Thyroid gland (tissue), 4 donors: ENCODE data around the gene RALGPS2. TPM values are rescaled to one million over a fixed set of nuclear protein-coding genes. Genes with fewer than 3 reads are reported as not detected.

Experiments used
- DNase-seq, 2 donors: peaks; one replicate each; pipeline ENCODE4 v3.0.0-alpha.2; 2019
- H3K27ac ChIP-seq, 3 donors: fragments of 200-600 bp; sonication (generic); 1 replicate in 2 of 3; 2 replicates in 1 of 3; pipeline ENCODE4 v1.5.1; 2016 to 2019; ENCODE audit warnings: mild to moderate bottlenecking in 1 of 3, moderate library complexity in 1 of 3
- H3K27me3 ChIP-seq: fragments of 200-600 bp; sonication (generic); one replicate; pipeline ENCODE4 v1.5.1; 2019
- H3K36me3 ChIP-seq, 2 donors: fragments of 200-600 bp; sonication (generic); one replicate each; pipeline ENCODE4 v1.5.1; 2016 to 2019
- H3K4me1 ChIP-seq, 2 donors: fragments of 200-600 bp; sonication (generic); one replicate each; pipeline ENCODE4 v1.5.1; 2017 to 2019
- H3K4me3 ChIP-seq, 3 donors: fragments of 200-600 bp; sonication (generic); replicated peaks in 1 of 3; 1 replicate in 2 of 3; 2 replicates in 1 of 3; pipeline ENCODE4 v1.5.1; 2016; ENCODE audit warnings: mild to moderate bottlenecking in 1 of 3
- H3K9me3 ChIP-seq: fragments of 200-600 bp; sonication (generic); one replicate; pipeline ENCODE4 v1.5.1; 2017
- POLR2A ChIP-seq, 2 donors: fragments of 450-650 bp; IDR thresholded peaks; one replicate each; pipeline ENCODE4 v1.6.1; 2017; ENCODE audit warnings: antibody characterized with exemption in 2 of 2, mild to moderate bottlenecking in 2 of 2, moderate library complexity in 1 of 2
- WGBS, 2 donors: methylation state at CpG; one replicate each; pipeline ENCODE4 v1.1.5; 2017; 5-methylcytosine and 5-hydroxymethylcytosine counted together
- intact Hi-C: fragments of 100-400 bp; cut with DNase I; formaldehyde crosslinking; loops from one replicate; pipeline ENCODE4 v1.15.1; 2023
- microRNA-seq: library from miRNA; unstranded; fragments of <30 nt; microRNA quantifications from one replicate; pipeline ENCODE4, GENCODE V29; 2016
- small RNA-seq: library from RNA; depleted of rRNA; stranded (forward); fragments of <200 nt; gene quantifications from one replicate; pipeline ENCODE3, GENCODE V24; 2016
- total RNA-seq, 4 donors: library from RNA; depleted of rRNA; stranded (reverse); fragments of >200 nt; gene quantifications; one replicate each; pipeline ENCODE4 v1.2.3, GENCODE V29; 2016
- TF ChIP-seq, protein P1 (sequence below), 6 experiments: fragments of 200-600 bp in 3 of 6; fragments of 450-650 bp in 3 of 6; sonication (generic) in 3 of 6; IDR thresholded peaks; one replicate each; pipeline ENCODE4 v1.5.1; 2016 to 2019; ENCODE audit warnings: antibody characterized with exemption in 6 of 6, mild to moderate bottlenecking in 2 of 6, inconsistent platforms in 1 of 6, moderate library complexity in 1 of 6

RALGPS2 gene
- total RNA-seq, 4 donors from 2014 or later: 15.3 to 31.4 (median 17.7) TPM

DNA sequence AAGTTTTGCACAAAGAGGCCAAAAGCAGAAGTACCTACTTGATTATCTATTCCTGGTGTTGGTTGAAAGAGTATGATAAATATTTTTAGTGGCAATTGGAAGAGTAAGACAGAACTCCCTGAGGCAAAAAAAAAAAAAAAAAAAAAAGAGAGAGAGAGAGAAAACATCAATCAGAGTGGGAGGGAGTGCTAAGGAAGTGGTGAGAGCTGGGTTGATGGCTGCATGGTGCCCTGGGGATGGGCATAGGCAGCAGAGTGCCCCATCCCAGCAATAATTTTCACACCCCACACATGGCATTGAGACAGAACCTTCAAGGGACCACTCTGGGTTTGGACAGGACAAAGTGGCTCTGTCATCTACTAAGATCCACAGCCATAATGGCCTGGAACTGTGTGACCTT lies 241.3 kb downstream of the RALGPS2 start:
- no peaks in the 10 kb centered on the region for H3K9me3 ChIP-seq
- H3K4me1 ChIP-seq: peaks cover 0 to 10% of the 10 kb centered on the region in 2 donors
- H3K4me3 ChIP-seq: no peak overlapping the region
- intact Hi-C loops: no loop called here
- H3K27ac ChIP-seq: no peak overlapping the region
- no peak for TF ChIP-seq POLR2A (IDR thresholded peaks at IDR 0.05)
- TF ChIP-seq, protein P1, sequence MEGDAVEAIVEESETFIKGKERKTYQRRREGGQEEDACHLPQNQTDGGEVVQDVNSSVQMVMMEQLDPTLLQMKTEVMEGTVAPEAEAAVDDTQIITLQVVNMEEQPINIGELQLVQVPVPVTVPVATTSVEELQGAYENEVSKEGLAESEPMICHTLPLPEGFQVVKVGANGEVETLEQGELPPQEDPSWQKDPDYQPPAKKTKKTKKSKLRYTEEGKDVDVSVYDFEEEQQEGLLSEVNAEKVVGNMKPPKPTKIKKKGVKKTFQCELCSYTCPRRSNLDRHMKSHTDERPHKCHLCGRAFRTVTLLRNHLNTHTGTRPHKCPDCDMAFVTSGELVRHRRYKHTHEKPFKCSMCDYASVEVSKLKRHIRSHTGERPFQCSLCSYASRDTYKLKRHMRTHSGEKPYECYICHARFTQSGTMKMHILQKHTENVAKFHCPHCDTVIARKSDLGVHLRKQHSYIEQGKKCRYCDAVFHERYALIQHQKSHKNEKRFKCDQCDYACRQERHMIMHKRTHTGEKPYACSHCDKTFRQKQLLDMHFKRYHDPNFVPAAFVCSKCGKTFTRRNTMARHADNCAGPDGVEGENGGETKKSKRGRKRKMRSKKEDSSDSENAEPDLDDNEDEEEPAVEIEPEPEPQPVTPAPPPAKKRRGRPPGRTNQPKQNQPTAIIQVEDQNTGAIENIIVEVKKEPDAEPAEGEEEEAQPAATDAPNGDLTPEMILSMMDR (IDR thresholded peaks at IDR 0.05): no peak
- no peak for DNase-seq
- no peaks in the 10 kb centered on the region for H3K27me3 ChIP-seq
- no peaks in the 10 kb centered on the region for H3K36me3 ChIP-seq

DNA sequence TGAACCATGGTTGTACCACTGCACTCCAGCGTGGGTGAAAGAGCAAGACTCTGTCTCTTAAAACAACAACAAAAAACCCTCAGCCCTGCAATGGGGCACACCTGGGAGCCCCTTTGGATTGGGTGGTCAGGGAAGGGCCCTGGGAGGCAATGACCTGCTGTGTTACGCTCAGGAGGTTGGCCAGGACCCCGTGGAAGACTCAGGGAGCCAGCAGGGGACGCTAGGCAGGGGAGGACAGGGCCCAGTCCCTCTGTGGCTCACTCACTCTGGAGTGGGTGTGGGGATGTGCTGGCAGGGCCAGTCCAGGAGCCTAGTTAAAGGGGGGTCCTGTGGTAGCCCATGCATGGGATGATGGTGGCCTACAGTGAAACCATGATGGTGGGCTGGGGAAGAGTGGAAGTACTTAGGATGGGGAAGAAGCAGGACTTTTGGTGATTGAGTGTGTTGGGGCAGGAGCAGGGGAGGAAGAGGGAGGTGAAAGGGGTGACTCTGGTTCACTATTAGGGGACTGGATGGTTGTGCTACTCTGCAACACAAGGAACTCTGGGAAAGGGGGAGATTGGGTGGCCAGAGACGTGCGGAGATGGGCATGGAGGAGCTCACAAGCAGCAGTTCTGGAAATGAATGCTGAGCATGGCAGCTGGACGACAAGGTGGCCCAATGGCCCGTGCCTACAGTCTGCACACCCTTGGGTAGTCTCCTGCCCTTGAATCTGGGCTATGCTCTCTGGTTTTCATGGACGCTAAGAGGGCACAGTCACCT lies 244.4 kb downstream of the RALGPS2 start:
- H3K36me3 ChIP-seq: no peaks in the 10 kb centered on the region
- no peak overlapping the region for H3K4me3 ChIP-seq
- no peaks in the 10 kb centered on the region for H3K27me3 ChIP-seq
- DNase-seq: no peak
- 83 to 92% methylated on average over 9 of the region's 9 CpGs for WGBS, 2 donors
- TF ChIP-seq, protein P1 (IDR thresholded peaks at IDR 0.05): no peak
- no peak for TF ChIP-seq POLR2A (IDR thresholded peaks at IDR 0.05)
- no peaks in the 10 kb centered on the region for H3K9me3 ChIP-seq
- H3K27ac ChIP-seq: no peak overlapping the region
- intact Hi-C loops: no loop called here
- H3K4me1 ChIP-seq: no peaks in the 10 kb centered on the region

DNA sequence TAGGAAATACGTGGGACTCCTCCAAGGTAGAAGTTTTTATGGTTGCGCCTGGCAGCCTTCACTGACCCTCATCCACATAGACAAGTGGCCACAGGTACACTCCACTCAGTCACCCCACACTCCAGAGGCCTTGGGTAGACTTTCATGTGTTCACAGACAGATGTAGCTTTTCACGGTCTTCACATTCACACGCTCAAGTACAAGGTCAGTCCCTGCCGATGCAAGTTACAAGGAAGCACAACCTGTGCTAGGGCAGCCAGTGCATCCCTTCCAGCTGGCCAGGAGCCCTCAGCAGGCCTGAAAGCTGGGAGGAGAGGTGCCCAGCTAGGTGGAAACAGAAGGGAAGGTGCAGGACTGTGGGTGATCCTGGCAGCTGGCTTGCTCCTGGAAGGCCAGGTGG lies 245.1 kb downstream of the RALGPS2 start:
- Histone ChIP-seq H3K27ac (no peak overlapping the region), H3K9me3 (no peaks in the 10 kb centered on the region), H3K4me1 (no peaks in the 10 kb centered on the region), H3K4me3 (no peak overlapping the region), H3K36me3 (no peaks in the 10 kb centered on the region), H3K27me3 (no peaks in the 10 kb centered on the region)
- DNase-seq: no peak
- TF ChIP-seq POLR2A (IDR thresholded peaks at IDR 0.05): no peak
- TF ChIP-seq, protein P1 (IDR thresholded peaks at IDR 0.05): no peak
- WGBS, 2 donors: 66 to 72% methylated on average over 3 to 5 of the region's 5 CpGs
- intact Hi-C loops: no loop called here

Small RNA genes within 50 kb of the gene (microRNA-seq; reads per million reads assigned to microRNA genes)
- gene MIR4424: not detected

Small RNA genes within 50 kb of the gene (small RNA-seq; reads per million reads assigned to genes)
- gene MIR4424: not detected
- gene RF00092: not detected

Other genes with a start within 250 kb of the RALGPS2 start
- gene CLEC20A, start 228.3 kb upstream of the RALGPS2 start, total RNA-seq: not detected
- gene TEX35, start 212.1 kb upstream of the RALGPS2 start, total RNA-seq: not detected
- 10 to 100 TPM; 48.4 to 79.3 (median 66.6) TPM for gene ANGPTL1, start 145.8 kb downstream of the RALGPS2 start, total RNA-seq